Vagina (tissue), 2 donors: ENCODE measurements around the gene CCDC194. TPM values are rescaled to one million over a fixed set of nuclear protein-coding genes. Genes with fewer than 3 reads are reported as not detected.

Source experiments
- DNase-seq, 2 donors: peaks; one replicate each; pipeline ENCODE4 v3.0.0-alpha.2; 2017; ENCODE audit errors: extremely low spot score in 2 of 2
- H3K27ac ChIP-seq: fragments of 200-600 bp; sonication (generic); one replicate; pipeline ENCODE4 v1.5.1; 2019
- H3K27me3 ChIP-seq: fragments of 200-600 bp; sonication (generic); one replicate; pipeline ENCODE4 v1.5.1; 2019
- H3K36me3 ChIP-seq, 2 donors: fragments of 200-600 bp; sonication (generic); one replicate each; pipeline ENCODE4 v1.5.1; 2017 to 2019
- H3K4me1 ChIP-seq: fragments of 200-600 bp; sonication (generic); one replicate; pipeline ENCODE4 v1.5.1; 2019
- H3K4me3 ChIP-seq, 2 donors: fragments of 200-600 bp; sonication (generic); 1 replicate in 1 of 2; 2 replicates in 1 of 2; pipeline ENCODE4 v1.5.1; 2016 to 2019
- H3K9me3 ChIP-seq: fragments of 200-600 bp; sonication (generic); one replicate; pipeline ENCODE4 v1.5.1; 2019
- POLR2A ChIP-seq, 2 donors: fragments of 450-650 bp; IDR thresholded peaks; one replicate each; pipeline ENCODE4 v1.6.1; 2017; ENCODE audit warnings: antibody characterized with exemption in 2 of 2, mild to moderate bottlenecking in 2 of 2, moderate library complexity in 2 of 2
- POLR2AphosphoS5 ChIP-seq, 2 donors: sonication (generic); formaldehyde crosslinking; IDR thresholded peaks; one replicate each; pipeline ENCODE4 v1.9.0; 2017; ENCODE audit warnings: antibody characterized with exemption in 2 of 2, mild to moderate bottlenecking in 2 of 2, low read depth in 1 of 2; ENCODE audit not compliant: insufficient read depth in 1 of 2
- intact Hi-C: fragments of 100-400 bp; cut with DNase I; formaldehyde crosslinking; loops from one replicate; pipeline ENCODE4 v1.15.1; 2023
- total RNA-seq: library from RNA; depleted of rRNA; stranded (reverse); fragments of >200 nt; gene quantifications from one replicate; pipeline ENCODE4 v1.2.3, GENCODE V29; 2016
- TF ChIP-seq, protein P1 (sequence below), 3 experiments: fragments of 450-650 bp in 2 of 3; fragments of 200-600 bp in 1 of 3; sonication (generic) in 1 of 3; IDR thresholded peaks; one replicate each; pipeline ENCODE4 v1.5.1; 2017 to 2019; ENCODE audit warnings: antibody characterized with exemption in 3 of 3, mild to moderate bottlenecking in 2 of 3, moderate library complexity in 2 of 3

Gene CCDC194
- total RNA-seq, 1 donor from 2014 or later = not detected

DNA sequence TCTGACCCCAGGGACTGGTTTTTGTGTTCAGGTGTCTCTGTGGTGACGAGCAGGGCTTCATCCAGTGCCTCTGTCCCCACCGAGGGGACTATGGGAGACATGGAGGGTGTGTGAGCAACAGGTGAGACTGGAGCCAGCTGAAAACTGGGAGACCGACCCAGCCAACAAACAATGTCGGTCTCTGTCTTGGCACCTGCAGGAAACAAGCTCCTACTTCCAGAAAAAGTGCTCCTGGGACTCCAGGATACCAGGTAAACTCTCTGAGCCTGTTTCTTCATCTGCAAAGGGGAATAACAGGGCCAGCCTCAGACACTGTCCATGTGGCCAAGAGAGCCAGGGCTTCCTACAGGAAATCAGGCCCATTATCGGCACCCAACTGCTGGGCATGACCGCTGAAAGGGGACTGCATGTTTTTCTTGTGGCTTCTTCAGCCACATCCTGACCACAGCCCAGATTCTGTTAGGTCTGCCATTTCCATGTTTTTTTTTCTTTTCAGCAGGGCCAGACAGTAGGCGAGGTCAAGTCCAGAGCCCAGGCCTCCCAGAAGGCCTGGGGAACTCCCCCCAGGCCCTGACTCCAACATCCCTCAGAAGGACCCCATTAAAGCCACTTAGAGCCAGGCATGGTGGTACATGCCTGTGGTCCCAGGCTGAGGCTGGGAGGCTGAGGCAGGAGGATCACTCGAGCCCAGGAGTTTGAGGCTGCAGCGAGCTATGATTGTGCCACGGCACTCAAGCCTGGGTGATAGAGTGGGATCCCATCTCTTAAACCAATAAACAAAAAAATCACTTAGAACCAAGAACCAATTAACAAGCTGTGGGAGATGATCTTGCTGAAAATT lies 12.3 kb upstream of the CCDC194 start:
- no peaks in the 10 kb centered on the region for H3K9me3 ChIP-seq
- peak overlapping the region; percentile 83 for H3K27ac ChIP-seq
- no peak for DNase-seq
- intact Hi-C loops = no loop called here
- no peaks in the 10 kb centered on the region for H3K27me3 ChIP-seq
- no peaks in the 10 kb centered on the region for H3K36me3 ChIP-seq
- peaks cover 12% of the 10 kb centered on the region for H3K4me1 ChIP-seq
- TF ChIP-seq, protein P1, sequence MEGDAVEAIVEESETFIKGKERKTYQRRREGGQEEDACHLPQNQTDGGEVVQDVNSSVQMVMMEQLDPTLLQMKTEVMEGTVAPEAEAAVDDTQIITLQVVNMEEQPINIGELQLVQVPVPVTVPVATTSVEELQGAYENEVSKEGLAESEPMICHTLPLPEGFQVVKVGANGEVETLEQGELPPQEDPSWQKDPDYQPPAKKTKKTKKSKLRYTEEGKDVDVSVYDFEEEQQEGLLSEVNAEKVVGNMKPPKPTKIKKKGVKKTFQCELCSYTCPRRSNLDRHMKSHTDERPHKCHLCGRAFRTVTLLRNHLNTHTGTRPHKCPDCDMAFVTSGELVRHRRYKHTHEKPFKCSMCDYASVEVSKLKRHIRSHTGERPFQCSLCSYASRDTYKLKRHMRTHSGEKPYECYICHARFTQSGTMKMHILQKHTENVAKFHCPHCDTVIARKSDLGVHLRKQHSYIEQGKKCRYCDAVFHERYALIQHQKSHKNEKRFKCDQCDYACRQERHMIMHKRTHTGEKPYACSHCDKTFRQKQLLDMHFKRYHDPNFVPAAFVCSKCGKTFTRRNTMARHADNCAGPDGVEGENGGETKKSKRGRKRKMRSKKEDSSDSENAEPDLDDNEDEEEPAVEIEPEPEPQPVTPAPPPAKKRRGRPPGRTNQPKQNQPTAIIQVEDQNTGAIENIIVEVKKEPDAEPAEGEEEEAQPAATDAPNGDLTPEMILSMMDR (IDR thresholded peaks at IDR 0.05) = no peak
- no peak for TF ChIP-seq POLR2AphosphoS5 (IDR thresholded peaks at IDR 0.05; ENCODE audit: insufficient read depth in 1 of 2, low read depth in 1 of 2)
- TF ChIP-seq POLR2A (IDR thresholded peaks at IDR 0.05) = no peak
- peak overlapping the region; percentile 44 to 45 for H3K4me3 ChIP-seq

DNA sequence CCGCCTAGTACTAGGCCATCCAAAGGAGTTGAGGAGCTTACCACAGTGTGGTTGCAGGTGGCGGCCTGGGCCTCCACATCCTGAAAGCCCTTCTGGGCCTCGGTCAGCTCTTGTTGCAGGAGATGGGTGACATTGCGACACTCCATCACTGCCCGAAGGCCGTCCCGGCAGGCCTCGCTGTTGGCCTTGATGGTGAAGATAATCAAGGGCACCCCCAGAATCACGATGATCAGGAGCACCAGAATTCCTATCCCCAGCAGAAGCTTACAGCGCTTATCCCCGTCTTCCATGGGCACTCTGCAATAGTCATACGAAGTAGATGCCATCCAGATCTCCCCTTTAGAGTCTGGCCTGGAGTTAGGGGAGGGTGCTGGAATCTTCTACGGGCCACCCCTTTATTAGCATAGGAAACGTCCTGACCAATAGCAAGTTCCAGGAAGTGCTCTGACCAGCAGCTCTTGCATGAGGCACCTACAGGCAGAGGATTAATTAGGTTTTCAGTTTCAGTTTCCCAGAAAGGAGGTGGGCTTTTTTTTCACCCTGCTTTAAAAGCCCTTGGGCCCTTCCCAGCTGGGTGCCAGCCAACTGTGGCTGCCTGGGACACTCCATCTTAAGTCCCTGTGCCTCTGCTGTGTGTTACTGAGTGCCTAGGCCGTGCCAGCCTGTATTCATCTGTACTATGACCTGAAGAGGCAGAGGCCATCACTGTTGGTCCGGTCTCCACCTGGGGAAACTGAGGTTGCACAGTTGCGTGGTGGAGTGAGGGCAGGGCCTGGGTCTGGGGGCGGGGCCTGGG lies 11.5 kb upstream of the CCDC194 start, which contains the start of gene BST2:
TSS of gene BST2 (minus strand) at position 381 of the 796 bp plus-strand sequence. CDS start at position 326, 55 bp downstream.
- TF ChIP-seq POLR2A (IDR thresholded peaks at IDR 0.05) (no peak), POLR2AphosphoS5 (IDR thresholded peaks at IDR 0.05; ENCODE audit: insufficient read depth in 1 of 2, low read depth in 1 of 2) (peak; percentile 63 to 72)
- H3K36me3 ChIP-seq = no peaks in the 10 kb centered on the region
- no peak for DNase-seq
- peak within 1 kb of the TSS; percentile 44 to 45 for H3K4me3 ChIP-seq
- peaks cover 12% of the 10 kb centered on the region for H3K4me1 ChIP-seq
- no peaks in the 10 kb centered on the region for H3K9me3 ChIP-seq
- H3K27me3 ChIP-seq = no peaks in the 10 kb centered on the region
- peak within 1 kb of the TSS; percentile 83 for H3K27ac ChIP-seq
- intact Hi-C loops = no loop called here

DNA sequence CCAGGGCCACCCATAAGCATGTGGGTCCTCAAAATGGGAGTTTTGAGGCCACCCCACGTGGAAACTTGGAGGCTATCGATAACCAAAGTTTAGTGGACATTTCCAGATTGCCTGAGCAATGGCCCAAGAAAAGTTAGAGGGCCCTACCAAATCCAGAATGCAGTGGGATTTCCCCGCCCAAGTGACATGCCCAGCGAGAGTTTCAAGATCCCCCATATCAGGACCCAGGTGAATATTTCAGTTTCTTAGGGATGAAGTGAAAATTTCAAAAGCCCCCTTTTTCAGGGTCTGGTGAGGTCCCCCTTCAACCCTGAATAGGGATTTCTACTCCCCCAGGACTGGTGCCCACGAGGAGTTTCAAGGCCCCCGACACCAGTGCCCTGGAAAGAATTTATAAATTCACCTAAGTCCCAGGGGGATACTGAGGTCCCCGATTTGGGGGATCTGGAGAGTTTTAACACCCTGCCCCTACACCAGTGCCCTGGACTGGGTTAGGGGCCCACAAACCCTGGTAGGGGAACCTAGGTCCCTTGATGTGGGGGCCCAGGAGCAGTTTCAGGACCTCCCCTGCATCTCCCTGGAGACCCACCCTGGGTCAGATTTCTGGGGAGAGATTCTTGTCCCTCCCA lies 10.7 kb upstream of the CCDC194 start:
- TF ChIP-seq POLR2AphosphoS5 (IDR thresholded peaks at IDR 0.05; ENCODE audit: insufficient read depth in 1 of 2, low read depth in 1 of 2) (no peak), POLR2A (IDR thresholded peaks at IDR 0.05) (no peak)
- TF ChIP-seq, protein P1 (IDR thresholded peaks at IDR 0.05) = no peak
- peaks cover 12% of the 10 kb centered on the region for H3K4me1 ChIP-seq
- intact Hi-C loops = no loop called here
- H3K27ac ChIP-seq = peak overlapping the region; percentile 83
- no peaks in the 10 kb centered on the region for H3K27me3 ChIP-seq
- no peaks in the 10 kb centered on the region for H3K36me3 ChIP-seq
- H3K4me3 ChIP-seq = peak overlapping the region; percentile 44 to 45
- H3K9me3 ChIP-seq = no peaks in the 10 kb centered on the region
- no peak for DNase-seq

DNA sequence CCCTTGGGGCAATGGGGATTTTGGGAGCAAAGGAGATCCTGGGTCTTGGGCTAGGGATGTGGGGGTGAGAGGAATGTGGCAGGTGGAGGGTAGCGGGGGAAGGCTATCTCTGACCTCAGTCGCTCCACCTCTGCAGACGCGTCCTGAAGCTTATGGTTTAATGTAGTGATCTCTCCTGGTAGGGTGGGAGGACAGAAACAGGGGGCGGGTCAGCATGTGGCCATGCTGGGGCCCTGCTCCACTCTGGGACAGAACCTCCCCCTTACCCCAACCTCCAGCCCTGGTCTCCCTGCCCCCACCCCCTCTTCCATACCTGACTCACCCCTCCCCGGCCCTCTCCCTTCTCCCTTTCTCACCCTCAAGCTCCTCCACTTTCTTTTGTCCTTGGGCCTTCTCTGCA lies 10.0 kb upstream of the CCDC194 start:
- DNase-seq = no peak
- Histone ChIP-seq H3K36me3 (no peaks in the 10 kb centered on the region), H3K27me3 (no peaks in the 10 kb centered on the region), H3K27ac (peak overlapping the region; percentile 83), H3K9me3 (no peaks in the 10 kb centered on the region), H3K4me1 (peaks cover 12% of the 10 kb centered on the region), H3K4me3 (peak overlapping the region; percentile 44 to 45)
- intact Hi-C loops = no loop called here
- TF ChIP-seq, protein P1 (IDR thresholded peaks at IDR 0.05) = no peak
- no peak for TF ChIP-seq POLR2AphosphoS5 (IDR thresholded peaks at IDR 0.05; ENCODE audit: insufficient read depth in 1 of 2, low read depth in 1 of 2)
- no peak for TF ChIP-seq POLR2A (IDR thresholded peaks at IDR 0.05)
